AG09319 (cell line): ENCODE data around the gene LPIN3.

Source experiments
- DNase-seq: peaks from one replicate; pipeline ENCODE4 v3.0.0-alpha.2; 2010; ENCODE audit warnings: low read depth; ENCODE audit errors: extremely low read depth
- CTCF ChIP-seq: IDR thresholded peaks from 2 replicates; pipeline ENCODE4 v1.5.1; 2011; ENCODE audit warnings: low read depth, mild to moderate bottlenecking, inconsistent platforms, low read length, moderate library complexity

Gene LPIN3

GRCh38 chr20:41327178-41327577 lies 13.4 kb upstream of the LPIN3 start:
- TF ChIP-seq CTCF = no peak
- DNase-seq = no peak

- peak; percentile 86 for DNase-seq
- TF ChIP-seq CTCF = no peak
Observed at GRCh38 chr20:41329435-41330342, 10.9 kb upstream of the LPIN3 start.

GRCh38 chr20:41330343-41330720 lies 10.3 kb upstream of the LPIN3 start:
- TF ChIP-seq CTCF = no peak
- DNase-seq = no peak

GRCh38 chr20:41330941-41331340 lies 9.7 kb upstream of the LPIN3 start:
- no peak for TF ChIP-seq CTCF
- DNase-seq = no peak

- TF ChIP-seq CTCF = no peak
Observed at GRCh38 chr20:41331731-41332130, 8.9 kb upstream of the LPIN3 start.

GRCh38 chr20:41334036-41334435 lies 6.6 kb upstream of the LPIN3 start:
- TF ChIP-seq CTCF = no peak
- DNase-seq = no peak

More at GRCh38 chr20:41331731-41332130, 8.9 kb upstream of the LPIN3 start:
- no peak for DNase-seq
